Measurements from ENCODE around the gene RNU6-7. TPM values are rescaled to one million over a fixed set of nuclear protein-coding genes. Genes with fewer than 3 reads are reported as not detected.

RNU6-7 gene
- total RNA-seq (2014; rRNA removed; shearing (Covaris generic)): not detected in 2 replicates

DNA sequence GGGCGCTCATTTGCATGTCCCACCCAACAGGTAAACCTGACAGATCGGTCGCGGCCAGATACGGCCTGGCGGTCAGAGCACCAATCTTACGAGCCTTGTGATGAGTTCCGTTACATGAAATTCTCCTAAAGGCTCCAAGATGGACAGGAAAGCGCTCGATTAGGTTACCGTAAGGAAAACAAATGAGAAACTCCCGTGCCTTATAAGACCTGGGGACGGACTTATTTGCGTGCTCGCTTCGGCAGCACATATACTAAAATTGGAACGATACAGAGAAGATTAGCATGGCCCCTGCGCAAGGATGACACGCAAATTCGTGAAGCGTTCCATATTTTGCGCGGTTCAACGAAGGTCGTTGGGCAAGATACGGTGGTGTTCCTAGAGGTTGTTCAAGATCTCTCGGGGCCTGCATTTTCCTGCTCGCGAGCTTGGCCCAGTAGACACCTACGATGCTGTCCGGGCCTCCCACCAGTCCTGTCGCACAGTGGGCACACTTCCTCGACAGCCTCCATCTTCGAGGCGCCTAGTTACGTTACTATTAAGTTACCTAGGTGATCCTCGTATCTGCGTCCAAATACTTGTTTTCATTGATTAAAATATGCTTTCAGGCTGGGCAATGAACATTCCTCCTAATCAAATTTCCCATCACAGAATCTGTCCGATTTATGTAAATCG is at the start of gene RNU6-7:
Gene RNU6-7, plus strand, starts transcription at position 230 of the 675 bp plus-strand sequence.
- peak; percentile 33 for DNase-seq (ENCODE audit: low spot score)

DNA sequence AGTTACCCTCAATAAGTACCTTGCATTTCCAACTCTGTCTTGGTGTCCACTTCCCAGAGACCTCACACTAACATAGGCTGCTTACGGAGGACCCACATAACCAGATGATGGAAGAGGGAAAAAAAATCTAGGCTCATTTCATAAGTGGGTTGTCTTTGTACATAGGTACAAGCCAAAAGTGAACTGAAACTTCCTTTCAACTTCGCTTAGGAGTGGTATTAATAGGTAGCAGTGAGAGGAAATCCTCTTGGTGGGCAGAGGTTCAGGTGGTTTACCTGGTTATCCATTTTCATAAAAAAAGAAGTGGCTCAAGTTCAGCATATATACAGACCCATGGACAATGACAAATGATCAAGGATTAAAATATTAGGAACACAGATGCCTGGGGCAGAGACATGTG is 35.8 kb upstream of the RNU6-7 start:
- no peak for DNase-seq (ENCODE audit: low spot score)

DNA sequence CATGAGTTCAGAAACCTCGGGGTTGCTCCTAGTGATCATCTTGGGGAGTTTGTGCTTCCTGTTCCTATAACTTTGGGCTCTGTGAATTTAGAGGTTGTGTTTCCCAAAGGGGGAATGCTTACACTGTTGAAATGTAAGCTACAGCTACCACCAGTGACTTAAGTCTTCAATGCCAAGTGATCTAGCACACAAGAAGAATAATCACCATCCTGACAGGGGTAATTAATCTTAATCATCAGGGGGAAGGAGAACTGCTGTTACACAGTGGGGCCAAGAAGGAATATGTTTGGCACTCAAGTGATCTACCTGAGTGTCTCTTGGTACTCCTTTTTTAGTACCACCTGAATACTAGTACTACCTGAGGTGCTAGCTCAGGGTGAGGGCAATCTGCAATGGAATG is 34.9 kb upstream of the RNU6-7 start:
- no peak for DNase-seq (ENCODE audit: low spot score)

DNA sequence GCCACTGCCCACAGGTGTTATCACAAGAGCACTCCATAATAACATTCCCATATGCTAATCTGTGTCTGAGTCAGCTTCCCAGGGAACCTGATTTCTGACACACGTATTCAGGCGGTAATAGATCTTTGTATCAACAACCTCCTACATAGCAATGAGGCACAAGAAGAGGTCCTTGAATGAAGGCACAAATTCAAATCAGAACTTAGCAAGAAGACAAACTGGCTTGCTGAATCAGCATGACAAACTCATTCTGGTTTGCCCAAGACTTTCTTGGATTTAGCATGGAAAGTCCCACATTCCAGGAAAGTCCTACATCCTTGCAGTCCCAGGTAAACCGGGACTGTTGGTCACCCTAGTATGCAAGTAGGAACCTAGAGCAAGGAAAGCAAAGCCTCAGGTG is 33.9 kb upstream of the RNU6-7 start:
- no peak for DNase-seq (ENCODE audit: low spot score)

DNA sequence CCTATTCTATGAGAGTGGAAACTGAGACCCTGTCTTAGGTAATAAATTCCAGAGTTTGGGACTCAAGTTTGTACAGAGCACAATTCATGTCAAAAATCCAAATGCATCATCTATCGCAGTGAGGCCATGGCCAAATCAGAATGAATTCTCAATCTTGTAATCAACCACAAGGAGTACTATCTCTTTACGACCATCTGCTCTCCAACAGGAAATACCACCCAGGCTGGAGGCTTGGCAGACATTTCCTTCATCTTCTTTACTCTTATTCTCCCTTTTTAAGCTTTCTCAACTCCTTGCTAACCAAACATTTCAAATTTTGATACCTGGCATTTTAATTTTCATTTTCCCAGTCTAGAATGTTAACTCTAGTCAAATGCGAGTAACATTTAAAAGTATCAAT is 32.7 kb upstream of the RNU6-7 start:
- DNase-seq (ENCODE audit: low spot score): no peak

DNA sequence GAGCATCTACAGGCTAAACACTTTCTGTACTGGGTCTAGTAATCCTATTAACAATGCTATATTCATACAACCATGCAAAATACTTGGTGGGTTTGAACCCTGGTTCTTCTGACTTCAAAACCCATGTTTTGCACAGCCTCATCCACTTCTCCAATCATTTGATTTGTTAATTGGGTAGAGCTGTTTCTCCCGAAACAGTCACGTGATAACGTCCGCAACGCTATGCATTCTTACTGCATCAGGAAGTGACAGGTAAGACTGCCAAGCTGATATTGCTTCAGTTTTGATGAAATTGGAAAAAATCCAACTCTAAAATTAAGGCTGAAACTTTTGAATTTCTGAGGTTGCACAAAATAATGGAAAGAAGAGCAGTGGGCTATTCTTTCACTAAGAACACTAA is 30.4 kb upstream of the RNU6-7 start:
- no peak for DNase-seq (ENCODE audit: low spot score)

DNA sequence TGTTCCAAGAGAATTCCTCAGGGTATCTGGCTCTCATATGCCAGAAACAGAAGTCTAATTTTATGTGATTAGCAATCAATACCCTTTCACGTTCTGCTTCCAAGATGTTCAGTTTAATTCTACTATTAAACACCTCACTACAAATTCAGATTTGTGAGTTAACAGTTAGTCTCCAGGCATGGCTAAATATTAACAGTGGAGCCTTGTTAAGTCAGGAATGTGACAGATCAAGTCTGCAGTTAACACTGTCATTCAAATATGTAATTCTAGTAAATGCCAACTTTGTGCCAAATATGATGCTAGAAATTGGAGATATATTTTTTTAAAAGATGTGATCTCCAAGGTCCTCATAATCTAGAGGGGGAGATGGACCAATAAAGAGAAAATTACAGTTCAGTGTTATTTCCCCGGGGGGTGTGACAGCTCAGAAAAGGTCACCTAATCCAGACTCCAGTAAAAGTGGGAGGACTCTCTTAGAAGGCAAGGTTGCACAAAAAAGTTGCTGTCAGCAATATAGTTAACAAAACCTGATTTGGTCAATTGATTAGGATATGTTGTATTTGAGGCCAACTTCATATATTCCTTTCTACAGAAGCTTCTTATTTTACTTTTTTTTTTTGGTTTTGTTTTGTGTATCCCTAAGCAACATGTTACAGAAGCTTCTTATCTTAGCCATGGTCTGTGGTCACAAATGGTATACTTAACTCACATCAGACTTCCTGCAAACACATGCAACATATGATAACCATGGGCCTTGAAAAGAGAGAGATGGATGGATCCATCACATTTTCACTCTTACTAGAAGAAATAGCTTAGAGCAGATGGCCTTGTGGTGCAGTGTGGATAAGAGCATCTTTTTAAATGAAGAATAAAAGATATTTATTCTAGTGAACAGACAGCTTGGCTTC is 18.4 kb upstream of the RNU6-7 start:
- no peak for DNase-seq (ENCODE audit: low spot score)

DNA sequence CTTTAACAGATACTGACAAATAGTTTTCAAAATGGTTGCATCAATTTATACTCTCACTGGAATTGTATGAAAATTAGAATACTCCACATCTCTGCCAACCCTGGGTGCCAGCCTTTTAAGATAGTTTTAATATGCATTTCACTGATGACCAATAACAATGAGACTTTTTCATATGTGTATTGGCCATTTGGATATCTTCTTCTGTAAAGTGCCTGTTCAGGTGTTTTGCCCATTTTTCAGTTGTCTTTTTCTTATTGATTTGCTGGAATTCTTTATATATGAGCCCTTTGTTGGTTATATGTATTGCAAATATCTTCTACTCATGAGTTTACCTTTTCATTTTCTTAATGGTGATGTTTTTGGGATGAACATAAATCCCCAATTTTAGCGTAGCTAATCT is 16.7 kb upstream of the RNU6-7 start:
- DNase-seq (ENCODE audit: low spot score): no peak

DNA sequence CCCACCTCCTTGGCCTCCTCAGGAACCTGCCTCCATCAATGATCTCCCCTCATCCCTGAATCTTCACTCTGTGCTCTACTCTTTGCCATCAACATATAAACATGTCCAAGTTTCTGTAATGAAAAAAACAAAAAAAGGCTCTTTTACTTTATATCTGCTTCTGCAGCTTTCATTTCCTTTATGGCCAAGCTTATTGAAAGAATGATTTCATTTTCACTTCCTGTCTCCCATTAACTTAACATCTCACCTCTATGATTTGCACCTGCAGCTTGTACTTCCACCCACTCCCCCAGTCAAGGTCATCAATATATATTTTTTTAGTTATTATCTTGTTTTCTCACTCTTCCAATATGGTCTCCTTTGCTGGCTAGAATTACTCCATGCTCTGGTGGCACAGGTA is 15.6 kb upstream of the RNU6-7 start:
- no peak for DNase-seq (ENCODE audit: low spot score)

DNA sequence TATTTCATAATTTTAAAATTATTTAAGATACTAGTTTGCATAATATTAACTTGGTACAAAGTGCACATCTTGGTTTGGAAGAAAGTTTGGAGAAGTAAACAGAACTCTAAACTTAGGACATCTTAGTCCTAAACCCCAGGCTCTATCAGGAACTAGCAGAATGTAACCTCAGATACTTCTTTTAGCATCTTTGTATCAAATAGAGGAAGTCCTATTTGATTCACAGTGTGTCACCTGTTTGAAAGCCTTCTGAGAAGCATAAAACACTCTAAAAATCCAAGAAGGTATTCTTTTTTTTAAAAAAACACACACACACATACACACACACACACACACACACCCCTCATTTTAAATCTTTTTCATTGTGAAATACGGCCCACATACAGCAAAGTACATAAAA is 12.0 kb upstream of the RNU6-7 start:
- DNase-seq (ENCODE audit: low spot score): no peak

DNA sequence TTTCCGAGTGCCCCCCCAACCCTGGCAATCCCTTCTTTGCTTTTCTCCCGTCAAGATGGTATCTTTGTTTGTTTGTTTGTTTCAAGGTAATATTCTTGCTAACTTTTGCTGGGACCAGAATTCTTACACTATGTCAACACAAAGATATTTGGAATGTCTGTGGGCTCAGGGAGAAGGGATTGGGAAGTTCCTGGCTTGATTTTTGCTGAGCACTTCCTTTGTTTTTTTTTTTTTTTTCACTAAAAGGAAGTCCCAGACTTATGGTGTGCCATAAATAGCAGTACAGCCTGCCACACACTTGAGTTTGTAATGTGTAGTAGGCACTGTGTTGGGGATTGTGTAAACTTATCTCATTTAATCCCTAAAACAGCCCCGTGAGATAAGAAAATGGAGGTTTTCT is 11.2 kb upstream of the RNU6-7 start:
- DNase-seq (ENCODE audit: low spot score): peak; percentile 23

DNA sequence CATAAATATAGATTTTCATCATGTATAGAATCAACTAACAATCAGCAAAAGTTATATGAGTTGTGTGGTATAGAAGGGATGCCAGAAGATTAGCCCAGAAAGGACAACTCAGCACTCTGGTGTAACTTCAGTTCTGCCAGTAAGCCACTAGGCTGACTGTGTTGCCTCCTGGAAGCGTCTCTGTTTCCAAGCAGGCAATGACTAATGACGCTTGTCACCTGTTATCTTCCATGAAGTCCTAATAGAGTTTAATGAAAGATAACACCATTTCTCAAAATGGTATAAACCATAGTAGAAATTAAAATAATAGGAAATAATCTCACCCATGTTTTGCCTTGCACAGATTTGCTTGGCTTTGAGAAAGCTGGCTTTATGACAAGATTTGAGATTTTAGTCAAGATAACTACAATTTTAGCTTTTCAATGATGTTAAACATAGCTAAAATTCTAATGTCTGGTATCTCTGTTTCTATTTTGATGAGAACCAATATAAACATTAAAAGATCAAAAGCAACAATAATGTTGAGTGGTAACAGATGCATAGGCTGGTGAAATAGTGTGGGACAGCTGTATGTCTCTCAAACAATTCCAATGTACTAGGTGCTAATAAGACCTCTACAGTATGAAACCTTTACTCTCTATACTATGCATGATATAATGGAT is 9.0 kb upstream of the RNU6-7 start:
- no peak for DNase-seq (ENCODE audit: low spot score)

DNA sequence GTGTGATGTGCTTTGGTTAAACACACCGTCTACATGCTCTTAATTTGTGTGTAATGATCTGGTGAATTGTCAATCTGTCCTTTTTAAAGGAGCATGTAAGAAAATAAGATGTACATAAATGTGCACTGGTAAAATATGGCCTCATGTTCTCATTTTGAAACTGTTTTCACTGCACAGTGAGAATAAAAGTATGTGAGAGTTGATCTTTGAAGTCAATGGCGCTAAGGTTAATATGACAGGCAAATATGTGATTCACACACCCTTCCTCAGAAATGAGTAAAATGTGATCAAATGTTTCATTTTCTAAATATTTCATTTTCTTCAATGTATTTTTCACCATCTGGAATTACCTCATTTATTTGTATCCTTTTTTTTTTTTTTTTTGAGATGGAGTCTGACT is 8.3 kb upstream of the RNU6-7 start:
- DNase-seq (ENCODE audit: low spot score): no peak

DNA sequence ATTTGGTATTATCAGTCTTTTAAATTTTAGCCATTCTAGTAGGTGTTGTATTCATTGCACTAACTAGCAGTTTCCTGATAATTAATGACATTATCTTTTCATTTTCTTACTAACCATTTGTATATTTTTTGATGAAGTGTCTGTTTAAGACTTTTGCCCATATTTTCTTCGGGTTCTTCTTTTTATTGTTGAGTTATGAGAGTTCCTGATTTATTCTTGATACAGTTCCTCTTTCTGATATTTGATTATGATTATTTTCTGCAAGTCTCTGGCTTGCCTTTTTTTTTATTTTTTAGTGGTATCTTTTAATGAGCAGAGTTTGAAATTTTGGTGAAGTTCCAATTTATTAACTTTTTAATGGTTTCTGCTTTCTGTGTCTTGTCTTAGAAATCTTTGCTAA is 6.2 kb upstream of the RNU6-7 start:
- DNase-seq (ENCODE audit: low spot score): no peak

DNA sequence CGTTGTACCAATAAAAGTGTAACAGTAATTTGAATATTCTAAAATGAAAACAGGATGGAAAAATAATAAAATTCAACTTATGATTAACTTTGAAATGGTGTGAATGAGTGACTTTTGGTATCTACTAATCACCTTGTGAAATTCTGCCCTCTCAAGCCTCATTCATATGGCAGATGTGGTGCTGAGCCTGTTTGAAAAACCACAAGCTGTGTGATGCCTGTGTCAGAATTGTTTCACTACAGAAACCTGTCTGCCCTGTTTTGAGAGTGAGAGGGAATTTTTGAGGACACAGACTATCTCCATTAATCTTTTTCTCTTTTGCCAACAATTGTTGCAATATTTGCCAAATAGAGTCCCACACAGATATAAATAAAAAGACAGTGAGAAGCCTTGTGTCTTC is 3.9 kb upstream of the RNU6-7 start:
- no peak for DNase-seq (ENCODE audit: low spot score)

DNA sequence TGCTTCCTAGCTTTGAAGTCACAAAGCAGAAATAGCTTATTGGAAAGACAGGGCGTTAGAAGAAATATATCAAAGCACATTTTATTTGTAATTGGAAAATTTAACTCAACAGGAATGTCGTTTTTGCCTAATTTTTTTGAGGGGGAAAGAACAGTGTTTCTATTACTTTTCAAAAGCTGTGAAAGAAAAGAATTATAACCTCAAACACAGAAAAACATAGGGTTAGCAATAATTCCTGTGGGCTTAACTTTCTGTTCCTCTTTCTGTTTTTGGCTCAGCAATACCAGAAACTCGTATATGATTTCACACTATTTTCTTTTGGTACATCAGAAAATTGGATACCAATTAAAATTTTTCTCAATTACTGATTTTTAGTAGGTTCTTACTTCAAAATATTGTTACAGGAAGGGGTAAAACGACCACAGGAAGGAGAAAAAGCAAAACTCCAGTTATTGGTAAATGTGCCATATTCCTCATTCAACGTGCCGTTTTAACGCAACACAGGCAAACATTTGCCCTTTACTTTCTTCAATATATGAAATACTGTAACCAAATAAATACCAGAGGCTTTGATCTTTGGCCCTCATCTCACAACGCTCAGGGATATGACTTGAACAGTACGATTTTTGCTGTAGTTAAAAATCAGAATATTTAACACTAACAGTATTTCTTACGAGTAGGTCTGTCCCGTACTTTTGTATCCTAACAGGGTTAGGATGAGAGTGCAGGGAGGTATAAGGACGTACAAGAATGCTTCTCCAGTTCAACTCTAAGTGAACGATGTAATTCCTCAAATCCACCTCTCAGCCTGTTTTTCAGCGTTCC is 1.3 kb upstream of the RNU6-7 start:
- DNase-seq (ENCODE audit: low spot score): no peak

DNA sequence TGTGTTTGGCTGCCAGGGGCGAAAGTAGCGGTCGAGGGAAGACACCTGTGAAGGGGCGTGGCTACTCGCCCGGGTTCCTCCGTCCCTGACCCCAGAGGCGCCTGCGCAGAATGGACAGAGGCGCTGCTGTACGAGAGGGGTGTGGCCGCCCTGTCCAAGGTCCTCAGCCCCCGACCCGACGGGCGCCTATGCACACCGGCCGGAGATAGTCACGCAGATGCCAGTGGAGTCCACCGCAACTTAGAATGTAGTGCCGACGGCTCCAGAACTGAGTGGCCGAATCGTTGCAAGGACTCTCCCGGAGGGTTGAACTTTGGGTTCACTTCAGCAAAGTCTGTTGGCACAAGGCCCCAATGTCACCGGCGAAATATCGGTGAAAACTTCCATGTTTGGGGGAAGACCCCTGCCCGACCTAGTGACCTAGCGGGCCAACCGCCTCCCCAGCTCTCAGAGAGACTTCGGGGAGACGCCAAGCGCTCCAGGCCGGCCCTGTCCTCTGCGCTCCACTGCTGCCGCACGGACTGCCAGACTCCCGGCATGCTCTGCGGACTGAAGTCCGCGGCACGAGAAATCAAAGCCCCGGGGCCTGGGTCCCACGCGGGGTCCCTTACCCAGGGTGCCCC is 541 bp upstream of the RNU6-7 start:
- peak; percentile 64 for DNase-seq (ENCODE audit: low spot score)

DNA sequence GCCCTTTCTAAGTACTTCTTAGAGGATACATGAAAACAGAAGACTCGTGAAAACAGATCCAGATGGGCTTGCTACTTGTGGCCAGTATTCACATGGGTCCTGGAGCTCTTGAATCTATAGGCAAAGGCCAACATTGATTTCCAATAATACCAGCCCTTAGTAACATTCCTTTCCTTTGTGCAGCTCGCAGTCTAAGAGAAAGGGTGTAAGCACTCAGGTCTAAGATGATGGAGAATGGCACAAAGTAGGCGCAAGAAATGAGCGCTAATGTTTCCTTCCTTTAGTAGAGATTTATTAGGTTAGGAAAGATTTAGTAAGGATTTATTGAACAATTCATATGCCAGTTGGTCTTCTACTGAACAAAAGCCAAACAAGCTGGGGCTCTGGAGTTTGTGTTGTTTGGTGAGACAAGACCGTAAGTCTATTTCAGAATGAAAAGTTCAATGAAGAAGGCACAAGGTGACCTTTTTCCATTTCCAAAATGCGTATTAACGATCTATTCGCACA is 699 bp downstream of the RNU6-7 start:
- no peak for DNase-seq (ENCODE audit: low spot score)

DNA sequence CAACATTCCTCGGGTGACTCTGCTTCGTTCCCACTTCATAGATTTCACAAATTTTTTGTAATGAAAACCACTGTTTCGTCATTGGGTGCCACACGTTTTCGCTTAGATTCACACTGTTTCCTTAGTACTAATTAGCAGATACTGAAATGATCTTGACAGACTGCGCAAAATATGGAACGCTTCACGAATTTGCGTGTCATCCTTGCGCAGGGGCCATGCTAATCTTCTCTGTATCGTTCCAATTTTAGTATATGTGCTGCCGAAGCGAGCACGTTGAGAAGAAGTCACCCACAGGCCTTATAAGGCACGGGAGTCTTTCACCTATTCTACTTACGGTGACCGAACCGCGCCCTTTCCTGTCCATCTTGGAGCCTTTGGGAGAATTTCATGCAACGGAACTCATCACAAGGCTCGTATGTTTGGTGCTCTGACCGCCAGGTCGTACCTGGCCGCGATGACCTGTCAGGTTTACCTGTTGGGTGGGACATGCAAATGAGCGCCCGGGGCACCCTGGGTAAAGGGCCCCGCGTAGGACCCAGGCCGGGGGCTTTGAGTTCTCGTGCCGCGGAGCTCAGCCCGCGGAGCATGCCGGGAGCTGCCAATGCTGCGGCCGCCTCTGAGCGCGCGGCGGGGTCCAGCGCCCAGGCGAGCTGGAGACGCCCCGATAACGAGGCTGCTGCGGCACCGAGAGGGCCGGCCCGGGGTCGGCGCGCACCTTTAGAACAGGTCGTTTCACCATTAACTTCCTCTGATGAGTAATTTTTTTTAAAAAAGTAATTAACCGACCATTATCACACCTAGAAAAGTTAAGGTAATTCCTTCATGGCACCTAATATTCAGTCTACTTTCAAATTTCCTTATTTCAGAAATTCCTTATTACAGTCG is 1.4 kb downstream of the RNU6-7 start, which contains the start of gene RNU6-8:
Gene RNU6-8, minus strand, starts transcription at position 272 of the 885 bp plus-strand sequence.
- peak; percentile 78 for DNase-seq (ENCODE audit: low spot score)

DNA sequence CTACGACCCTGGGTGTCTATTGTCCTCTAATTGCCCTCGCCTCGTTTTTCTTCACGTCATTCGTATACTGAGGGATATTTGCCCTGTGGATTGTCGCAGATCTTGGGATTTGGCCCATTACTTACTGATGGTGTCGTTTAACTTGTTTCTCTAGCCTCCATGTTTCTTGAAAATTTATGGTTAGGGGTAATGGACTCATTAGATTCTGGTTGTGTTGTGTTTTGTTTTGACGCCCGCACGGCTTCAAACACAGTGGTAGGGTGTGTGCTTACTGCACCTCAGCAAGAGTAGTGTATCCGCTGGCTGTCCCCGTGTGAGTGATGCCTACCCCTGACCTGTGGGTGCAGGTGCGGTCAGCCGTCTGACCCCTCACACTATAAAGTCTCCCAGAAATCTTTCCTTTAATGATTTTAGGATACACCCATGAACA is 2.1 kb downstream of the RNU6-7 start:
- DNase-seq (ENCODE audit: low spot score): no peak

All from H4 (cell line).